Nephron progenitor cell (in vitro differentiated cells): ENCODE measurements around the gene PPP4R1.
"Not testable (repeated sequence)": the region's sequence is repeated elsewhere in the genome, so short reads cannot be mapped to it uniquely, and the experiment has no call there.

Experiments
- DNase-seq: peaks from one replicate; pipeline ENCODE4 v3.0.0; 2021
- H3K27ac Mint-ChIP-seq: 2 replicates; pipeline ENCODE4 v1.8.0; 2021; ENCODE audit warnings: mild to moderate bottlenecking, moderate library complexity, mixed read lengths
- H3K27me3 Mint-ChIP-seq: 2 replicates; pipeline ENCODE4 v1.8.0; 2021; ENCODE audit warnings: mild to moderate bottlenecking, low read depth, mixed read lengths; ENCODE audit not compliant: poor library complexity
- H3K36me3 Mint-ChIP-seq: 2 replicates; pipeline ENCODE4 v1.8.0; 2021; ENCODE audit warnings: low read depth, mixed read lengths
- H3K4me1 Mint-ChIP-seq: 2 replicates; pipeline ENCODE4 v1.8.0; 2021; ENCODE audit warnings: mixed read lengths
- H3K4me3 Mint-ChIP-seq: 2 replicates; pipeline ENCODE4 v1.8.0; 2021; ENCODE audit warnings: mild to moderate bottlenecking, moderate library complexity, mixed read lengths
- H3K9me3 Mint-ChIP-seq: 2 replicates; pipeline ENCODE4 v1.8.0; 2021; ENCODE audit warnings: mild to moderate bottlenecking, moderate library complexity, mixed read lengths
- TF ChIP-seq, protein P1 (sequence below): fragments of 200-600 bp; sonication (generic); IDR thresholded peaks from 2 replicates; pipeline ENCODE4 v1.5.0; 2021; ENCODE audit warnings: antibody characterized with exemption

PPP4R1 gene

DNA sequence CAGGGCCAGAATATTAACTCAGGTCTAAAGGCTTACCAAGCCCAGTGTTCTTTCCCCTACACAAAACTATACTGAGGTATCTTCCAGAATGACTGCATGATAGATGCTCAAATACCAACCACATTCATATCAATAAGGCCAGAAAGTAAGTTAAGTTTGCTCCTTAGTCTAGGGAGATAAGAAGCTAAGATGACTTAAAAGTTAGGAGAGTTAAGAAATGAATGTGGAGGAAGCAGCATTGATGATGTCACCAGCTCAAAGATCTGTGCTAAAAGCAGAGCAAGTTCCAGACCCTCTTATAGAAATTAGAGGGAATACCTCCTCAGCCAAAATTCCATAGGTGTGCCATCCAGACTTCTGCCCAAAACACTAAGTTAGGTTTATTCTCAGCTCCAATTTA, 6.1 kb downstream of the PPP4R1 start:
- no peak overlapping the region for H3K27ac Mint-ChIP-seq
- DNase-seq, result no peak
- H3K4me1 Mint-ChIP-seq, result peaks cover 33% of the 10 kb centered on the region

DNA sequence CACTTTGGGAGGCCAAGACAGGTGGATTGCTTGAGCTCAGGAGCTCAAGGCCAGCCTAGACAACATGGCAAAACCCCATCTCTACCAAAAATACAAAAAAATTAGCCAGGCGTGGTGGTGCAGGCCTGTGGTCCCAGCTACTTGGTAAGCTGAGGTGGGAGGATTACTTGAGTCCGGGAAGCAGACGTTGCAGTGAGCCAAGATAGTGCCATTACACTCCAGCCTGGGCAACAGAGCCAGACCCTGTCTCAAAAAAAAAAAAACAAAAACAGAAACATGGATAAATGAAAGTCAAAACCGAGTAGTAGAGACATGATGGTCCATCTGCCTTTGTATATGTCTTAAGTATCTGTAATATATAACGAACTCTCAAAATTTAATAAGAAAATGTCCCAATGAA, 7.2 kb downstream of the PPP4R1 start:
- DNase-seq, H3K27me3 Mint-ChIP-seq, H3K27ac Mint-ChIP-seq, H3K4me3 Mint-ChIP-seq: not testable (repeated sequence)
- Mint-ChIP-seq H3K4me1 (peaks cover 21% of the 10 kb centered on the region), H3K9me3 (peaks cover 35% of the 10 kb centered on the region), H3K36me3 (peaks cover 81% of the 10 kb centered on the region)

More for the DNA sequence above, 6.1 kb downstream of the PPP4R1 start:
- no peak overlapping the region for H3K4me3 Mint-ChIP-seq
- H3K36me3 Mint-ChIP-seq, result peaks cover 73% of the 10 kb centered on the region
- H3K27me3 Mint-ChIP-seq, result no peaks in the 10 kb centered on the region
- peaks cover 25% of the 10 kb centered on the region for H3K9me3 Mint-ChIP-seq
- TF ChIP-seq, protein P1, sequence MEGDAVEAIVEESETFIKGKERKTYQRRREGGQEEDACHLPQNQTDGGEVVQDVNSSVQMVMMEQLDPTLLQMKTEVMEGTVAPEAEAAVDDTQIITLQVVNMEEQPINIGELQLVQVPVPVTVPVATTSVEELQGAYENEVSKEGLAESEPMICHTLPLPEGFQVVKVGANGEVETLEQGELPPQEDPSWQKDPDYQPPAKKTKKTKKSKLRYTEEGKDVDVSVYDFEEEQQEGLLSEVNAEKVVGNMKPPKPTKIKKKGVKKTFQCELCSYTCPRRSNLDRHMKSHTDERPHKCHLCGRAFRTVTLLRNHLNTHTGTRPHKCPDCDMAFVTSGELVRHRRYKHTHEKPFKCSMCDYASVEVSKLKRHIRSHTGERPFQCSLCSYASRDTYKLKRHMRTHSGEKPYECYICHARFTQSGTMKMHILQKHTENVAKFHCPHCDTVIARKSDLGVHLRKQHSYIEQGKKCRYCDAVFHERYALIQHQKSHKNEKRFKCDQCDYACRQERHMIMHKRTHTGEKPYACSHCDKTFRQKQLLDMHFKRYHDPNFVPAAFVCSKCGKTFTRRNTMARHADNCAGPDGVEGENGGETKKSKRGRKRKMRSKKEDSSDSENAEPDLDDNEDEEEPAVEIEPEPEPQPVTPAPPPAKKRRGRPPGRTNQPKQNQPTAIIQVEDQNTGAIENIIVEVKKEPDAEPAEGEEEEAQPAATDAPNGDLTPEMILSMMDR, result no peak

DNA sequence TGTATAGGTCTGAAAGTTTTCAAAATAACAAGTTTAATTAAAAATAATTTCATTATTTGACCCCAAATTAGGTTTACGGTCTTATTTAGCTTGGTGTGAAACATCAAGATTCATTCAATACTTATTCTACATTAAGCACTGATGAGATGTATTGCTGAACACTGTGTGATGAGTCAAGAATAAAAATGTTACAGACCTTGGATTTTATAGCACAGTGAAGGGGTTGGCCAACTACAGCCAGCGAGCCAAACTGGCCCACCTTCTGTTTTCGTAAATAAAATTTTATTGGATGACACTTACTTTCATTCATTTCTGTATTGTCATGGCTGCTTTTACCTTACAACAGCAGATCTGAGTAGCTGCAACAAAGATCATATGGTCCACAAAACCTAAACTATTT, 8.3 kb downstream of the PPP4R1 start:
- H3K4me1 Mint-ChIP-seq, result peaks cover 15% of the 10 kb centered on the region
- no peak overlapping the region for H3K4me3 Mint-ChIP-seq
- H3K27ac Mint-ChIP-seq, result no peak overlapping the region
- TF ChIP-seq, protein P1, result no peak
- H3K9me3 Mint-ChIP-seq, result peaks cover 44% of the 10 kb centered on the region
- no peak for DNase-seq
- H3K36me3 Mint-ChIP-seq, result peaks cover 79% of the 10 kb centered on the region
- no peaks in the 10 kb centered on the region for H3K27me3 Mint-ChIP-seq

DNA sequence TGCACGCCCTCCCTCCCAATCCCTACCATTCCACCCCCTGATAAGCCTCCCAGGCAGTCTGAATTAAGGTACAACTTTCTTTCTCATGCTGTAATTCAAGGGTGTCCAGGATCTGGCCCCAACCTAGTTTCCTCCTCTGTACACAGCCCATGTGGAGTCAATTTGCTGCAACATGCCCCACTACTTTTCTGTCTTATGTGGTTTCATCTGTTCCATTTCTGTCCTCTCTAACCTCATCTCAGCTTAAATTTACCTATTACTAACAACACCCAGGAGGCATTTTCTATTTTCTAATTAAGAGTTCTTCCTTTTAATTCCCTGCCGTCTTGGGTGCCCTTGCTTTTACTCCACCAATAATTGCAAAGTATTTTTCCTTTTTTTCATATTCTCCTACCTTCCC, 10.0 kb downstream of the PPP4R1 start:
- TF ChIP-seq, protein P1, result no peak
- no peak overlapping the region for H3K27ac Mint-ChIP-seq
- peaks cover 87% of the 10 kb centered on the region for H3K36me3 Mint-ChIP-seq
- H3K9me3 Mint-ChIP-seq, result peaks cover 58% of the 10 kb centered on the region
- peaks cover 3% of the 10 kb centered on the region for H3K27me3 Mint-ChIP-seq
- peaks cover 9% of the 10 kb centered on the region for H3K4me1 Mint-ChIP-seq
- DNase-seq, result no peak
- H3K4me3 Mint-ChIP-seq, result no peak overlapping the region

DNA sequence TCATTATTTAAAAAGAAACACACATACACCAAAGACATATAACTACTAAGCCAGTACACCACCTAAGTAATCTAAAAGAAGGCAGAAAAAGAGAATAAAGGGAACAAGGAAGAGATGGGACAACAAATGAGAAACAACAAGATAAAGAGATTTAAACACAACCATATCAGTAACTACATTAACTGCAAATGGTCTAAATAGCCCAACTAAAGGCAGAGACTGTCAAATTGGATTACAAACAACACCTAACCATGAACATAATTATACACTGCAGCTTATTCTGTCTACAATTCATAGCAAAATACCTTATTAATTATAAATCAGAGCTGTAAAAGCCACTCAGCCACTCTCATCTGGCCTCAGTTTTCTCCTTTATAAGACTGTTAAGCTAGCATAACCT, 15.0 kb downstream of the PPP4R1 start:
- H3K27ac Mint-ChIP-seq, result no peak overlapping the region
- TF ChIP-seq, protein P1, result no peak
- DNase-seq, result no peak
- H3K9me3 Mint-ChIP-seq, result peaks cover 70% of the 10 kb centered on the region
- peaks cover 86% of the 10 kb centered on the region for H3K36me3 Mint-ChIP-seq
- H3K4me1 Mint-ChIP-seq, result peaks cover 4% of the 10 kb centered on the region
- H3K4me3 Mint-ChIP-seq, result no peak overlapping the region
- peaks cover 3% of the 10 kb centered on the region for H3K27me3 Mint-ChIP-seq

DNA sequence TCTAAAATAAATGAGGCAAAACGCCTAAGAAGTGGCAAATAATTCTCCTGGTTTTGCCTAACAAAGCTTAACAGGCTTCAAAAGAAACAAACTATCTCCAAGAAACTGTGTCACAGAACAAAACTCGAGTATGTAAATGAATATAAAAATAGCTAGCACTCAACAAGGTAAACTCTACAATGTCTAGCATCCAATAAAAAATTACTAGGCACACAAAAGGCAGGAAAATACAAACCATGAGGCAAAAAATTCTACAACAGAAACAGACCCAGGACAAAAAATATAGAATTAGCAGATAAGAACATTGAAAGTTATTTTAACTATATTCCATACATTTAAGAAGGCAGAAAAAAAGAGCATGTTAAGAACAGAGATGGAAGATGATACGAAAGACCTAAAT, 16.8 kb downstream of the PPP4R1 start:
- H3K4me3 Mint-ChIP-seq, result no peak overlapping the region
- no peak for DNase-seq
- no peak overlapping the region for H3K27ac Mint-ChIP-seq
- H3K27me3 Mint-ChIP-seq, result peaks cover 3% of the 10 kb centered on the region
- H3K4me1 Mint-ChIP-seq, result peaks cover 4% of the 10 kb centered on the region
- peaks cover 78% of the 10 kb centered on the region for H3K36me3 Mint-ChIP-seq
- peaks cover 53% of the 10 kb centered on the region for H3K9me3 Mint-ChIP-seq
- TF ChIP-seq, protein P1, result no peak
